Mesenchymal stem cell (in vitro differentiated cells and primary cell): Measurements from ENCODE around the gene SLC7A4.
A peak's percentile ranks its signal among the peaks of the same experiment; 100 is the strongest.

ENCODE experiments used
- DNase-seq: peaks from one replicate; pipeline ENCODE4 v3.0.0-alpha.2; 2013
- H2AFZ ChIP-seq: one replicate; pipeline ENCODE4 v1.6.1; 2013; ENCODE audit warnings: low read depth, mild to moderate bottlenecking, control low read depth, inconsistent platforms, low read length, moderate library complexity
- H2AK5ac ChIP-seq: 2 replicates; pipeline ENCODE4 v1.6.1; 2013; ENCODE audit warnings: low read length, moderate library complexity, mild to moderate bottlenecking, inconsistent platforms; ENCODE audit not compliant: severe bottlenecking
- H2BK120ac ChIP-seq: one replicate; pipeline ENCODE4 v1.6.1; 2013; ENCODE audit warnings: low read depth, mild to moderate bottlenecking, inconsistent platforms, low read length, moderate library complexity
- H2BK12ac ChIP-seq, 2 experiments: one replicate each; pipeline ENCODE4 v1.6.1; 2013; ENCODE audit warnings: inconsistent platforms in 2 of 2, low read length in 2 of 2, mild to moderate bottlenecking in 2 of 2, moderate library complexity in 2 of 2, control low read depth in 1 of 2
- H2BK15ac ChIP-seq: one replicate; pipeline ENCODE4 v1.6.1; 2013; ENCODE audit warnings: mild to moderate bottlenecking, low read depth, inconsistent platforms; ENCODE audit not compliant: poor library complexity, severe bottlenecking
- H2BK5ac ChIP-seq: 2 replicates; pipeline ENCODE4 v1.6.1; 2013; ENCODE audit warnings: low read depth, mild to moderate bottlenecking, low read length, control low read depth, inconsistent platforms; ENCODE audit not compliant: poor library complexity, severe bottlenecking
- H3K14ac ChIP-seq, 2 experiments: one replicate each; pipeline ENCODE4 v1.6.1; 2013; ENCODE audit warnings: inconsistent platforms in 2 of 2, low read length in 2 of 2, control low read depth in 1 of 2, mild to moderate bottlenecking in 1 of 2, moderate library complexity in 1 of 2
- H3K18ac ChIP-seq, 2 experiments: one replicate each; pipeline ENCODE4 v1.6.1; 2013; ENCODE audit warnings: inconsistent platforms in 2 of 2, low read length in 2 of 2, control low read depth in 1 of 2, low read depth in 1 of 2, mild to moderate bottlenecking in 1 of 2
- H3K23ac ChIP-seq, 2 experiments: one replicate each; pipeline ENCODE4 v1.6.1; 2013; ENCODE audit warnings: inconsistent platforms in 2 of 2, low read length in 2 of 2, mild to moderate bottlenecking in 2 of 2, moderate library complexity in 2 of 2, control low read depth in 1 of 2
- H3K27ac ChIP-seq: 2 replicates; pipeline ENCODE4 v1.5.1; 2013; ENCODE audit warnings: mild to moderate bottlenecking, moderate library complexity, low read length, control low read depth, inconsistent platforms; ENCODE audit not compliant: poor library complexity, severe bottlenecking
- H3K27me3 ChIP-seq, 2 experiments: 2 replicates each; pipeline versions ENCODE4 v1.6.1 to v1.7.0; 2013; ENCODE audit warnings: low read length in 2 of 2, mild to moderate bottlenecking in 2 of 2, moderate library complexity in 2 of 2, control low read depth in 1 of 2, inconsistent platforms in 1 of 2; ENCODE audit not compliant: control insufficient read depth in 1 of 2, insufficient read depth in 1 of 2
- H3K36me3 ChIP-seq, 2 experiments: 2 replicates each; pipeline versions ENCODE4 v1.6.1 to v1.7.0; 2013; ENCODE audit warnings: low read length in 2 of 2, control low read depth in 1 of 2, inconsistent platforms in 1 of 2, low read depth in 1 of 2, mild to moderate bottlenecking in 1 of 2; ENCODE audit not compliant: insufficient read depth in 2 of 2, control insufficient read depth in 1 of 2
- H3K4ac ChIP-seq, 2 experiments: one replicate each; pipeline ENCODE4 v1.6.1; 2013; ENCODE audit warnings: inconsistent platforms in 2 of 2, low read length in 2 of 2, mild to moderate bottlenecking in 2 of 2, moderate library complexity in 2 of 2, control low read depth in 1 of 2, low read depth in 1 of 2
- H3K4me1 ChIP-seq: 2 replicates; pipeline ENCODE4 v1.6.1; 2013; ENCODE audit warnings: low read depth, low read length, control low read depth; ENCODE audit not compliant: control insufficient read depth, insufficient read depth
- H3K4me2 ChIP-seq: 2 replicates; pipeline ENCODE4 v1.6.1; 2013; ENCODE audit warnings: low read length, mild to moderate bottlenecking, inconsistent platforms; ENCODE audit not compliant: poor library complexity, severe bottlenecking
- H3K4me3 ChIP-seq, 2 experiments: 2 replicates each; pipeline versions ENCODE4 v1.5.1 to v1.7.0; 2013; ENCODE audit warnings: low read length in 2 of 2, mild to moderate bottlenecking in 2 of 2, control low read depth in 1 of 2, low read depth in 1 of 2; ENCODE audit not compliant: insufficient read depth in 1 of 2
- H3K79me1 ChIP-seq: replicated peaks from 2 replicates; pipeline ENCODE4 v1.6.1; 2013; ENCODE audit warnings: mild to moderate bottlenecking, control low read depth, low read length, inconsistent platforms; ENCODE audit not compliant: poor library complexity, severe bottlenecking
- H3K9ac ChIP-seq: 2 replicates; pipeline ENCODE4 v1.7.0; 2013; ENCODE audit warnings: mild to moderate bottlenecking, low read length, moderate library complexity
- H3K9me3 ChIP-seq: 2 replicates; pipeline ENCODE4 v1.7.0; 2013; ENCODE audit warnings: mild to moderate bottlenecking, low read length; ENCODE audit not compliant: control insufficient read depth
- H4K8ac ChIP-seq: one replicate; pipeline ENCODE4 v1.6.1; 2013; ENCODE audit warnings: inconsistent platforms, mild to moderate bottlenecking, low read length, moderate library complexity
- H4K91ac ChIP-seq: one replicate; pipeline ENCODE4 v1.6.1; 2013; ENCODE audit warnings: mild to moderate bottlenecking, low read length, inconsistent platforms
- WGBS: methylation state at CpG from one replicate; pipeline ENCODE4 v1.1.7; 2013; ENCODE audit warnings: mixed read lengths; 5-methylcytosine and 5-hydroxymethylcytosine counted together

SLC7A4 gene

DNA sequence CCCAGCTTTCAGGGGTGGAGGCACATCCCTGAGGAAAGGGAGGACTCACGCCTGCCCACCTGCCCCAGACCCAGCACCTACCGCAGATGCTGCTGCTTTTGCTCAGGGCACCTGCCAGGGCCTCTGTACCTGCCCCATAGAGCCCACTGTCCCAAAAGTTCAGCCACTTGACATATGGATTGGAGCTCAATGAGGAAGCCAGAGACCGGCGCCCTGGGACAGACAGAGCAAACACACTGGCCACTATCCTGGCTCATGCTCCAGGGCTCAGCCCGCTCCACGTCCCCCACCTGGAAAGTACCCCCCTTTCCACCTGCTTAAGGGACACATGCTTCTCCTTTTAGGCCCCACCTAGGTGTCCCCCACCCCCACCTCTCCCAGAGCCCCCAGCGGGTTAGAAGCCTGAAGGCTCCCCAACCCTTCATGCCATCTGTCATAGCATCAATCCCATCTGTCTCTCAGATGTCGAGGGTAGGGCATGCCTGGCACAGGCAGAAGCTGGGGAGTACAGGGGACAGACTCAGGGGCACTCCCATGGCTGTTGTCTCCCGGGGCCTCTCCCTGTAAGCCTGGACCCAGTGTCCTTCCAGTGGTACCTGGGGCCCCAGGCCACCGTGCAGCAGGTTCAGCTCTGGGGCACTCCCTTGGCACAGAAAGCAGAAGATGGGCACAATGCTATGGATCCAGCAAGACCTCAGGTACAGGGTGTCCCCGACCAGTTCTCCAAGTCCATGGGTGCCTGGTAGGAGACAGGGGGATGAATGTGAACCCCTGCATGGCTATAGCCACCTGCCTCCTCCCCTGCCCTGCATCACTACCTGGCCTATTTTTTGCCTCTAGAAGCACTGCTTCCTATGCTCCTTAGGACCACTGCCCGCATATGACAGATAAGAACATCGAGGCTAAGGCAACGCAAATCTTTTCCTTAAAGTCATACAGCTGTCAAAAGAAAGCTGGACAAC lies 19.6 kb downstream of the SLC7A4 start:
- Histone ChIP-seq H3K27me3 (no peaks in the 10 kb centered on the region), H3K36me3 (peaks cover 6 to 8% of the 10 kb centered on the region in 2 experiments), H3K9me3 (no peaks in the 10 kb centered on the region), H2AFZ (no peak overlapping the region), H3K4me1 (peaks cover 27% of the 10 kb centered on the region), H3K4ac (no peak overlapping the region), H3K14ac (no peak overlapping the region), H2BK15ac (no peak overlapping the region), H3K4me3 (no peak overlapping the region), H2BK12ac (peak overlapping the region in 1 of 2 experiments; percentile 66), H3K27ac (no peak overlapping the region), H3K79me1 (peaks cover 2% of the 10 kb centered on the region), H2BK120ac (no peak overlapping the region), H4K8ac (no peak overlapping the region), H2AK5ac (no peak overlapping the region), H3K4me2 (no peak overlapping the region), H3K9ac (no peak overlapping the region), H3K18ac (no peak overlapping the region), H4K91ac (peak overlapping the region; percentile 53), H3K23ac (peak overlapping the region in 1 of 2 experiments; percentile 25), H2BK5ac (no peak overlapping the region)
- WGBS, result 92% methylated on average over 14 of the region's 14 CpGs
- DNase-seq, result no peak

DNA sequence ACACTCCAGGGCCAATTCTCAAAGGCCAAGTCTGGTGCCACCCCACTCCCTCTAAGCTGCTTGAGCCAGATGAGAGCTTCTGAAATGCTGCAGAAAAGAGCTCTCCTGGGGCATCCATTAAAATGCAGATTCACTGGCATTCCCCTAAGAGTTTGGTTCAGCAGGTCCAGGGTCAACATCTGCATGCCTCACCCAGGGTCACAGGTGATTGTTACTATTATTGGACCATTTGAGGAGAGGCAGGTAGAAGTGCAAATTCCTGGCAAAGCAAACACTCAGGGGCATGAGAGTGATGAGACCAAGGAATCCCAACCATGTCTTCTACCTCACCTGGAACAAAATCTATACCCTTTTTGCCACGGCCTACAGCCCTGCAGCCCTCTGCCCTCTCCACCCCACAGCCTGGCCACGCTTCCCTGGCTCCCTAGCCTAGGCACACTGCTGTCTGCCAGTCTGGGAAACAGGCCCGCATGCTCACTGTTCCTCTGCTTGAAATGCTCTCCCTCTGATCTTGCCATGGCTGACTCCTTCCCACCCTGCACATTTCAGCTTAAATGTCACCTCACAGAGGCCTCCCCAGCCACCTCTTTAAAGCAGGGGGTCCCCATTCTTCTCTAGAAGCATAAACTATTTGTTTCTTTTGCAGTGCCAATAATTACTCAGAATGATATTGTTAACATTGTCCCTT lies 21.8 kb downstream of the SLC7A4 start:
- peaks cover 2% of the 10 kb centered on the region for H3K79me1 ChIP-seq
- no peak overlapping the region for H4K8ac ChIP-seq
- no peak overlapping the region for H2BK5ac ChIP-seq
- no peak overlapping the region for H3K23ac ChIP-seq
- 82% methylated on average over 3 of the region's 3 CpGs for WGBS
- no peaks in the 10 kb centered on the region for H3K27me3 ChIP-seq
- no peaks in the 10 kb centered on the region for H3K9me3 ChIP-seq
- H3K9ac ChIP-seq, result no peak overlapping the region
- H3K4me1 ChIP-seq, result peaks cover 20% of the 10 kb centered on the region
- H3K4me2 ChIP-seq, result no peak overlapping the region
- no peak overlapping the region for H3K18ac ChIP-seq
- no peak overlapping the region for H4K91ac ChIP-seq
- peaks cover 6 to 8% of the 10 kb centered on the region in 2 experiments for H3K36me3 ChIP-seq
- no peak for DNase-seq
- H3K27ac ChIP-seq, result no peak overlapping the region
- H2BK12ac ChIP-seq, result no peak overlapping the region
- no peak overlapping the region for H2AK5ac ChIP-seq
- no peak overlapping the region for H2BK15ac ChIP-seq
- H2AFZ ChIP-seq, result no peak overlapping the region
- no peak overlapping the region for H3K4me3 ChIP-seq
- no peak overlapping the region for H3K4ac ChIP-seq
- H3K14ac ChIP-seq, result no peak overlapping the region
- no peak overlapping the region for H2BK120ac ChIP-seq

DNA sequence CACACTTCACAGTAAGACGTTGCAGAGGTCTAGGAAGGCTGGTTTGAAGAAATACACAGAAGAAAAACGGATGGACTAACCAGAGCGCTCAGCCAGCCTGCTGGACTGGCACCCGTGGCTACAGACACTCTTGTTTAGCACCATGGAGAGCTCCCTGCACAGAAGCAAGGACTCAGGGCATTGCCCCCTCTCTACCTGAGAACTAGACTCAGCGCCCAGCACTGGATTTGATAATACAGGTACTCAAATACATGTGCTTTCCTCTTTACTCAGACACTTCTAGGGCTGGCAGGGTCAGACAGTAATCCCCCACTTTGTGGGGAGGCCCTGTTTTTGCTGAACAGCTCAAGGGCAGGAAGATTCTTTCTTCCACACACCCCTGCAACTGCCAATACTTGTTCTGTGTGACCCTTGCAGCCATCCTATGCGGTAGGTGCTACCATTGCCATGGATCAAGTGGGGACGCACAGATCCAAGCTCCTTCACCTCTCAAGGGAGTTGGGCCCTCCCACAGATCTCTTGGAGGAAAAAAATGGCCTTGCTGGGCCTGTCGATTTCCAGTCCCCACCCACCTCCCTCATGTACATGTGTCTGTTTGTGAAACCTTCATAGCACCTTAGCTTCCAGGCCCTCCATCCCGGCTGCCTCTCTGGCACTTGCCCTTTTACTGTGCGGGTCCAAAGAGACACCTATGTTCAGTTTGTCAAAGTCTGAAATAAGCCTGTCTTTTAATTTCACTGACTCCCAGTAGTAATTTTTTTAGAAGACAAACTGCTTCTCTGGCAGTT lies 22.5 kb downstream of the SLC7A4 start:
- Histone ChIP-seq H3K9me3 (no peaks in the 10 kb centered on the region), H2BK12ac (no peak overlapping the region), H4K91ac (no peak overlapping the region), H2BK15ac (no peak overlapping the region), H3K36me3 (peaks cover 6 to 8% of the 10 kb centered on the region in 2 experiments), H3K9ac (no peak overlapping the region), H3K79me1 (peaks cover 2% of the 10 kb centered on the region), H3K23ac (no peak overlapping the region), H3K4ac (no peak overlapping the region), H3K4me1 (peaks cover 12% of the 10 kb centered on the region), H2BK120ac (no peak overlapping the region), H2AK5ac (no peak overlapping the region), H3K27ac (no peak overlapping the region), H3K27me3 (no peaks in the 10 kb centered on the region), H4K8ac (no peak overlapping the region), H3K18ac (no peak overlapping the region), H2BK5ac (no peak overlapping the region), H3K4me3 (no peak overlapping the region), H3K14ac (no peak overlapping the region), H3K4me2 (no peak overlapping the region), H2AFZ (no peak overlapping the region)
- DNase-seq, result peak; percentile 60
- 61% methylated on average over 10 of the region's 10 CpGs for WGBS
